Measurements from ENCODE around the gene SH3GL1. TPM values are rescaled to one million over a fixed set of nuclear protein-coding genes. Genes with fewer than 3 reads are reported as not detected.
A peak's percentile ranks its signal among the peaks of the same experiment; 100 is the strongest.

The SH3GL1 gene
- polyA plus RNA-seq, 1 experiment: 89.4 TPM

GRCh38 chr19:4386041-4386782 lies 14.1 kb downstream of the SH3GL1 start:
- H3K27me3 ChIP-seq (ENCODE audit: control insufficient read depth, insufficient read depth, low read length): no peaks in the 10 kb centered on the region
- TF ChIP-seq, protein P1, sequence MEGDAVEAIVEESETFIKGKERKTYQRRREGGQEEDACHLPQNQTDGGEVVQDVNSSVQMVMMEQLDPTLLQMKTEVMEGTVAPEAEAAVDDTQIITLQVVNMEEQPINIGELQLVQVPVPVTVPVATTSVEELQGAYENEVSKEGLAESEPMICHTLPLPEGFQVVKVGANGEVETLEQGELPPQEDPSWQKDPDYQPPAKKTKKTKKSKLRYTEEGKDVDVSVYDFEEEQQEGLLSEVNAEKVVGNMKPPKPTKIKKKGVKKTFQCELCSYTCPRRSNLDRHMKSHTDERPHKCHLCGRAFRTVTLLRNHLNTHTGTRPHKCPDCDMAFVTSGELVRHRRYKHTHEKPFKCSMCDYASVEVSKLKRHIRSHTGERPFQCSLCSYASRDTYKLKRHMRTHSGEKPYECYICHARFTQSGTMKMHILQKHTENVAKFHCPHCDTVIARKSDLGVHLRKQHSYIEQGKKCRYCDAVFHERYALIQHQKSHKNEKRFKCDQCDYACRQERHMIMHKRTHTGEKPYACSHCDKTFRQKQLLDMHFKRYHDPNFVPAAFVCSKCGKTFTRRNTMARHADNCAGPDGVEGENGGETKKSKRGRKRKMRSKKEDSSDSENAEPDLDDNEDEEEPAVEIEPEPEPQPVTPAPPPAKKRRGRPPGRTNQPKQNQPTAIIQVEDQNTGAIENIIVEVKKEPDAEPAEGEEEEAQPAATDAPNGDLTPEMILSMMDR (IDR thresholded peaks at IDR 0.05; ENCODE audit: insufficient read depth, low read depth, low read length): peak; percentile 9; the same call in 1 of the 2 replicates
- DNase-seq (ENCODE audit: low read depth): no peak
- H3K36me3 ChIP-seq (ENCODE audit: control insufficient read depth, insufficient read depth, low read length): peaks cover 8% of the 10 kb centered on the region
- H3K4me3 ChIP-seq (ENCODE audit: low read depth, low read length): no peak overlapping the region
- CTCF ChIA-PET: interaction anchor here (3.7 kb wide), 1 partner anchor 10 kb away, joined by 16 read pairs; no protein-coding TSS in a partner anchor
- POLR2A ChIA-PET: no interaction called here

- Histone ChIP-seq H3K27me3 (ENCODE audit: control insufficient read depth, insufficient read depth, low read length) (no peaks in the 10 kb centered on the region), H3K4me3 (ENCODE audit: low read depth, low read length) (no peak overlapping the region), H3K36me3 (ENCODE audit: control insufficient read depth, insufficient read depth, low read length) (peaks cover 8% of the 10 kb centered on the region)
- POLR2A ChIA-PET: no interaction called here
- TF ChIP-seq, protein P1 (IDR thresholded peaks at IDR 0.05; ENCODE audit: insufficient read depth, low read depth, low read length): no peak
- DNase-seq (ENCODE audit: low read depth): no peak
- CTCF ChIA-PET: interaction anchor here (3.7 kb wide), 1 partner anchor 9 kb away, joined by 16 read pairs; no protein-coding TSS in a partner anchor
Measured at GRCh38 chr19:4385291-4386040, 14.9 kb downstream of the SH3GL1 start.

GRCh38 chr19:4380254-4380727 lies 20.1 kb downstream of the SH3GL1 start:
- Histone ChIP-seq H3K4me3 (ENCODE audit: low read depth, low read length) (no peak overlapping the region), H3K36me3 (ENCODE audit: control insufficient read depth, insufficient read depth, low read length) (peaks cover 6% of the 10 kb centered on the region), H3K27me3 (ENCODE audit: control insufficient read depth, insufficient read depth, low read length) (no peaks in the 10 kb centered on the region)
- TF ChIP-seq, protein P1 (IDR thresholded peaks at IDR 0.05; ENCODE audit: insufficient read depth, low read depth, low read length): no peak
- POLR2A ChIA-PET: interaction anchor here (0.6 kb wide), 1 partner anchor 11 kb away, joined by 3 read pairs; no protein-coding TSS in a partner anchor
- CTCF ChIA-PET: interaction anchor here (2.1 kb wide), 1 partner anchor 21 kb away, joined by 4 read pairs; no protein-coding TSS in a partner anchor
- DNase-seq (ENCODE audit: low read depth): no peak

- ChIA-PET CTCF (no interaction called here), POLR2A (no interaction called here)
- TF ChIP-seq, protein P1 (IDR thresholded peaks at IDR 0.05; ENCODE audit: insufficient read depth, low read depth, low read length): no peak
- peaks cover 4% of the 10 kb centered on the region for H3K36me3 ChIP-seq (ENCODE audit: control insufficient read depth, insufficient read depth, low read length)
- H3K4me3 ChIP-seq (ENCODE audit: low read depth, low read length): no peak overlapping the region
- DNase-seq (ENCODE audit: low read depth): no peak
- H3K27me3 ChIP-seq (ENCODE audit: control insufficient read depth, insufficient read depth, low read length): no peaks in the 10 kb centered on the region
Measured at GRCh38 chr19:4379383-4380253, 20.7 kb downstream of the SH3GL1 start.

All from BJ (cell line).